Measurements from ENCODE around the gene SEBOX.
A peak's percentile ranks its signal among the peaks of the same experiment; 100 is the strongest.

Gene SEBOX

DNA sequence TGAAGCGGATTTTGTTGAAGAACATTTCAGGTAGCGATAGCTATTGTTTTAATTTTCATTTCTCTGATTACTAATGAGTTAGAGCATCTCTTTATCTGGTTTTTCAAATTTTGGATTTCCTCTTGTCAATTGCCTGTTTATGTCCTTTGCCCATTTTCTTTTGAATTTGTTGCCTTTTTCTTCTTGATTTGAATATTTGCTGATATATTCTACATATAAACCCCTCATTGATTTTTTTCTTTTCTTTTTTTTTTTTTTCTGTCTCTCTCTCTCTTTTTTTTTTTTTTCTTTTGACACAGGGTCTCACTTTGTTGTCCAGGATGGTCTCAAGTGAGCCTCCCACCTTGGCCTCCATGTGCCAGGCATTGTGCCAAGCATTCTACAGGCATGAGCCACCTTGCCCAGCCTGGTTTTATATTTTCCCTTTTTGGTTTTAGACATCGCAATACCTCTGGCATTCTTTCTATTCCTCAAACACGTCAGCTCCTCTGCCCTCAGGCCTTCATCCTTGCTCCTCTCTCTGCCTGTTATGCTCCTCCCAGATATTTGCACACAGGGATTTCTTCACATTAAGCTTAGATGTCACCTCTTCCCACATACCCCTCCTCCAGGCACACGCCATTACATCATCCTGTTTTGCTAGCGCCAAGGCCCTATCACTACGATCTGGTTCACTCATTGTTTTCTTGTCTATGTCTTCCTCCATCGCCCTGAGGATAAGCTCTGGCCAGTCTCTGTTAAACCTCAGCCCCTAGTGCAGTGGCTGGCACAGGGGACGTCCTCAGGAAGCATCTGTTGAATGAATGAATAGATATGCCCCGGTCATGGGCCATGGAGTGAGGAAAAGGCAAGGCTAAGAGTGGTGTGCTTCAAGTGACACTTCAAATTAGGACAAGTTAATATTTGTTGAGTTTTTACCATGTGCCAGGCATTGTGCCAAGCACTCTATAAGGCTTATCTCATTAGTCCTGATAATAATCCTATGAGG is 15.1 kb upstream of the SEBOX start:
- peak; percentile 80 for ATAC-seq (ENCODE audit: low read depth)
- H3K4me3 ChIP-seq (ENCODE audit: severe bottlenecking): no peak overlapping the region
- H3K27me3 ChIP-seq (ENCODE audit: insufficient read depth, poor library complexity, severe bottlenecking): no peaks in the 10 kb centered on the region
- peak overlapping the region; percentile 54 for H3K27ac ChIP-seq (ENCODE audit: poor library complexity, severe bottlenecking)
- peak; percentile 90 for DNase-seq (ENCODE audit: low spot score)
- H3K4me1 ChIP-seq (ENCODE audit: insufficient read depth, poor library complexity, severe bottlenecking): peaks cover 6% of the 10 kb centered on the region
- H3K36me3 ChIP-seq (ENCODE audit: low read depth): no peaks in the 10 kb centered on the region
- TF ChIP-seq, protein P1, sequence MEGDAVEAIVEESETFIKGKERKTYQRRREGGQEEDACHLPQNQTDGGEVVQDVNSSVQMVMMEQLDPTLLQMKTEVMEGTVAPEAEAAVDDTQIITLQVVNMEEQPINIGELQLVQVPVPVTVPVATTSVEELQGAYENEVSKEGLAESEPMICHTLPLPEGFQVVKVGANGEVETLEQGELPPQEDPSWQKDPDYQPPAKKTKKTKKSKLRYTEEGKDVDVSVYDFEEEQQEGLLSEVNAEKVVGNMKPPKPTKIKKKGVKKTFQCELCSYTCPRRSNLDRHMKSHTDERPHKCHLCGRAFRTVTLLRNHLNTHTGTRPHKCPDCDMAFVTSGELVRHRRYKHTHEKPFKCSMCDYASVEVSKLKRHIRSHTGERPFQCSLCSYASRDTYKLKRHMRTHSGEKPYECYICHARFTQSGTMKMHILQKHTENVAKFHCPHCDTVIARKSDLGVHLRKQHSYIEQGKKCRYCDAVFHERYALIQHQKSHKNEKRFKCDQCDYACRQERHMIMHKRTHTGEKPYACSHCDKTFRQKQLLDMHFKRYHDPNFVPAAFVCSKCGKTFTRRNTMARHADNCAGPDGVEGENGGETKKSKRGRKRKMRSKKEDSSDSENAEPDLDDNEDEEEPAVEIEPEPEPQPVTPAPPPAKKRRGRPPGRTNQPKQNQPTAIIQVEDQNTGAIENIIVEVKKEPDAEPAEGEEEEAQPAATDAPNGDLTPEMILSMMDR (IDR thresholded peaks at IDR 0.05; ENCODE audit: poor library complexity, severe bottlenecking): no peak
- H3K9me3 ChIP-seq (ENCODE audit: severe bottlenecking): no peaks in the 10 kb centered on the region

DNA sequence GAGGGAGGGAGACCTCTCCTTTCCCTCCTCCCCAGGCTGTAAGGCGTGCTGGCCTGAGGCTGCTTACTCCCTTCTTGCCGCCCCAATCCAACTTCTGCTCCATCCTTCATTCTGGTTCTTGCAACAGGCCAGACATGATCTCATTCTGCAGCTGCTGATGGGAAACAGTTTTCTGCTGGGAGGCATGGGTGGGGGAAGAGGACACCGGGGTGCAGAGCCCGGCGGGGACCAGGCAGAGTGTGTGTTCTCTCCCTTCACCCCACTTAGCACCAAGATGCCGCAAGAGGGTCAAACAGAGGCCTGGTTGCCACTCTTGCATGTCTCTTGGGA is 7.9 kb upstream of the SEBOX start:
- DNase-seq (ENCODE audit: low spot score) (no peak), ATAC-seq (ENCODE audit: low read depth) (no peak)
- Histone ChIP-seq H3K4me1 (ENCODE audit: insufficient read depth, poor library complexity, severe bottlenecking) (peaks cover 6% of the 10 kb centered on the region), H3K4me3 (ENCODE audit: severe bottlenecking) (no peak overlapping the region), H3K9me3 (ENCODE audit: severe bottlenecking) (no peaks in the 10 kb centered on the region), H3K27me3 (ENCODE audit: insufficient read depth, poor library complexity, severe bottlenecking) (no peaks in the 10 kb centered on the region), H3K36me3 (ENCODE audit: low read depth) (no peaks in the 10 kb centered on the region), H3K27ac (ENCODE audit: poor library complexity, severe bottlenecking) (no peak overlapping the region)
- TF ChIP-seq, protein P1 (IDR thresholded peaks at IDR 0.05; ENCODE audit: poor library complexity, severe bottlenecking): no peak

- peak overlapping the region; percentile 31 for H3K4me3 ChIP-seq (ENCODE audit: severe bottlenecking)
- H3K27ac ChIP-seq (ENCODE audit: poor library complexity, severe bottlenecking): peak overlapping the region; percentile 28
- H3K27me3 ChIP-seq (ENCODE audit: insufficient read depth, poor library complexity, severe bottlenecking): no peaks in the 10 kb centered on the region
- H3K9me3 ChIP-seq (ENCODE audit: severe bottlenecking): no peaks in the 10 kb centered on the region
- H3K4me1 ChIP-seq (ENCODE audit: insufficient read depth, poor library complexity, severe bottlenecking): peaks cover 6% of the 10 kb centered on the region
- DNase-seq (ENCODE audit: low spot score): no peak
- ATAC-seq (ENCODE audit: low read depth): peak; percentile 11; the same call in 1 of the 3 replicates
- no peaks in the 10 kb centered on the region for H3K36me3 ChIP-seq (ENCODE audit: low read depth)
- TF ChIP-seq, protein P1 (IDR thresholded peaks at IDR 0.05; ENCODE audit: poor library complexity, severe bottlenecking): no peak
Observed at GRCh38 chr17:28372203-28372944, 7.4 kb upstream of the SEBOX start.

GRCh38 chr17:28371245-28372202 is 6.5 kb upstream of the SEBOX start, which contains the start of gene SARM1:
TSS of gene SARM1 (plus strand) at chr17:28371694. CDS start at chr17:28372033, 339 bp downstream.
- Histone ChIP-seq H3K27me3 (ENCODE audit: insufficient read depth, poor library complexity, severe bottlenecking) (no peaks in the 10 kb centered on the region), H3K9me3 (ENCODE audit: severe bottlenecking) (no peaks in the 10 kb centered on the region), H3K36me3 (ENCODE audit: low read depth) (no peaks in the 10 kb centered on the region), H3K27ac (ENCODE audit: poor library complexity, severe bottlenecking) (peak within 1 kb of the TSS; percentile 31), H3K4me1 (ENCODE audit: insufficient read depth, poor library complexity, severe bottlenecking) (peaks cover 6% of the 10 kb centered on the region), H3K4me3 (ENCODE audit: severe bottlenecking) (peak within 1 kb of the TSS; percentile 31)
- ATAC-seq (ENCODE audit: low read depth): peak; percentile 77
- TF ChIP-seq, protein P1 (IDR thresholded peaks at IDR 0.05; ENCODE audit: poor library complexity, severe bottlenecking): no peak
- DNase-seq (ENCODE audit: low spot score): peak; percentile 84
